Peyer's patch (tissue), 4 donors: ENCODE measurements around the gene CNTN5. TPM values are rescaled to one million over a fixed set of nuclear protein-coding genes. Genes with fewer than 3 reads are reported as not detected.

Experiments
- DNase-seq, 3 donors: peaks; one replicate each; pipeline ENCODE4 v3.0.0-alpha.2; 2017 to 2019
- H3K27ac ChIP-seq, 4 donors: fragments of 200-600 bp; sonication (generic); one replicate each; pipeline ENCODE4 v1.5.1; 2016 to 2019
- H3K27me3 ChIP-seq, 2 donors: fragments of 200-600 bp; sonication (generic); one replicate each; pipeline ENCODE4 v1.5.1; 2019
- H3K36me3 ChIP-seq, 3 donors: fragments of 200-600 bp; sonication (generic); one replicate each; pipeline ENCODE4 v1.5.1; 2016 to 2019
- H3K4me1 ChIP-seq, 4 donors: fragments of 200-600 bp; sonication (generic); one replicate each; pipeline ENCODE4 v1.5.1; 2016 to 2019
- H3K4me3 ChIP-seq, 4 donors: fragments of 200-600 bp; sonication (generic); 1 replicate in 3 of 4; 2 replicates in 1 of 4; pipeline ENCODE4 v1.5.1; 2016 to 2019; ENCODE audit warnings: mild to moderate bottlenecking in 1 of 4
- H3K9me3 ChIP-seq, 4 donors: fragments of 200-600 bp; sonication (generic); one replicate each; pipeline ENCODE4 v1.5.1; 2016 to 2019; ENCODE audit warnings: mild to moderate bottlenecking in 1 of 4
- POLR2A ChIP-seq, 2 donors: fragments of 450-650 bp; IDR thresholded peaks; one replicate each; pipeline ENCODE4 v1.5.1; 2017; ENCODE audit warnings: antibody characterized with exemption in 2 of 2, mild to moderate bottlenecking in 2 of 2, moderate library complexity in 2 of 2
- total RNA-seq, 4 donors: library from RNA; depleted of rRNA; stranded (reverse); fragments of >200 nt; gene quantifications; one replicate each; pipeline ENCODE4 v1.1.0, GENCODE V29; 2016
- TF ChIP-seq, protein P1 (sequence below), 6 experiments: fragments of 450-650 bp in 4 of 6; fragments of 200-600 bp in 2 of 6; sonication (generic) in 1 of 6; IDR thresholded peaks; one replicate each; pipeline ENCODE4 v1.5.1; 2017 to 2019; ENCODE audit warnings: antibody characterized with exemption in 6 of 6, mild to moderate bottlenecking in 3 of 6, moderate library complexity in 1 of 6

The CNTN5 gene
- total RNA-seq, 4 donors from 2014 or later = not detected

GRCh38 chr11:99238401-99238800 is 217.7 kb downstream of the CNTN5 start:
- no peak overlapping the region for H3K27ac ChIP-seq
- DNase-seq = no peak
- no peak overlapping the region for H3K4me3 ChIP-seq
- TF ChIP-seq POLR2A (IDR thresholded peaks at IDR 0.05) = no peak
- TF ChIP-seq, protein P1, sequence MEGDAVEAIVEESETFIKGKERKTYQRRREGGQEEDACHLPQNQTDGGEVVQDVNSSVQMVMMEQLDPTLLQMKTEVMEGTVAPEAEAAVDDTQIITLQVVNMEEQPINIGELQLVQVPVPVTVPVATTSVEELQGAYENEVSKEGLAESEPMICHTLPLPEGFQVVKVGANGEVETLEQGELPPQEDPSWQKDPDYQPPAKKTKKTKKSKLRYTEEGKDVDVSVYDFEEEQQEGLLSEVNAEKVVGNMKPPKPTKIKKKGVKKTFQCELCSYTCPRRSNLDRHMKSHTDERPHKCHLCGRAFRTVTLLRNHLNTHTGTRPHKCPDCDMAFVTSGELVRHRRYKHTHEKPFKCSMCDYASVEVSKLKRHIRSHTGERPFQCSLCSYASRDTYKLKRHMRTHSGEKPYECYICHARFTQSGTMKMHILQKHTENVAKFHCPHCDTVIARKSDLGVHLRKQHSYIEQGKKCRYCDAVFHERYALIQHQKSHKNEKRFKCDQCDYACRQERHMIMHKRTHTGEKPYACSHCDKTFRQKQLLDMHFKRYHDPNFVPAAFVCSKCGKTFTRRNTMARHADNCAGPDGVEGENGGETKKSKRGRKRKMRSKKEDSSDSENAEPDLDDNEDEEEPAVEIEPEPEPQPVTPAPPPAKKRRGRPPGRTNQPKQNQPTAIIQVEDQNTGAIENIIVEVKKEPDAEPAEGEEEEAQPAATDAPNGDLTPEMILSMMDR (IDR thresholded peaks at IDR 0.05) = no peak
- no peaks in the 10 kb centered on the region for H3K4me1 ChIP-seq
- no peaks in the 10 kb centered on the region for H3K9me3 ChIP-seq
- H3K27me3 ChIP-seq = no peaks in the 10 kb centered on the region
- no peaks in the 10 kb centered on the region for H3K36me3 ChIP-seq

DNA sequence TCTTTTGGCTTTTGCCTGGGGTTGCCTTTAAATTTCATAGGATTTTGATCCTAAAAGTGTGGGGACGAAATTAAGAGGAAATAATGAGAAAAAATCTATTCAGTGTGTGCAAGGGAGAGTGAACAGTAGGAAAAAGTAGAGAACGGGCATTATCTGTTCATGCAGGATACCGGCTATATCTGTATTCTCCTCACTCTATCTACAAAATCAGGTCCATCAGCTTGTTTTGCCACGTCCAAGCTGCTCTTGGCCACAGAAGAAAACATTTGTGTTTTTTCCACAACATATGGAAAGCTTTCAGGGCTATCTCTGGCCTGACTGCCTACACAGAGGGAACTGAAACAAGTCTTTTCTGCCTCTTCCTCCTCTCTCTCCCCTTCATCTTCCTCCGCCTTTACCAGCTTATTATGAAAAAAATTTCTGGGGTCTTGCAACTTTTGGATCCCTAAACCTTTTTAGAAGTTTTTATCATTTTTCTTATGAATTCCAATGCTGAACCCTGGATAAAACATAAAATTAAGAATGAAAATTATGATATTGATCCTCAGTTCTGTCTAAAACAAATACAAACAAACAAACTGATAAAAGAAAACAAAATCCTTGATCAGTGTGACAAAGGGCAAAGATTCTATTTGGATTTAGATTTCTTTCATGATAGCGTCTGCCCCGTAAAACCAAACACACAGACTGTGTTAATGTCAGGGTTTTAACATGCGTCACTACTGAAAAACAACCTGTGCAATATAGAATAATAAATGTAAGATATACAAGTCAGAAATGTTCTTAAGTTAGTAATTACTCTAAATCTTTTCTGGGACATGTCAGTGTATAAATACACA is 219.7 kb downstream of the CNTN5 start:
- TF ChIP-seq, protein P1 (IDR thresholded peaks at IDR 0.05) = no peak
- TF ChIP-seq POLR2A (IDR thresholded peaks at IDR 0.05) = no peak
- H3K36me3 ChIP-seq = no peaks in the 10 kb centered on the region

GRCh38 chr11:99241066-99241465 is 220.3 kb downstream of the CNTN5 start:
- Histone ChIP-seq H3K9me3 (no peaks in the 10 kb centered on the region), H3K27ac (no peak overlapping the region), H3K27me3 (no peaks in the 10 kb centered on the region), H3K4me3 (no peak overlapping the region), H3K36me3 (no peaks in the 10 kb centered on the region), H3K4me1 (no peaks in the 10 kb centered on the region)
- no peak for DNase-seq
- TF ChIP-seq, protein P1 (IDR thresholded peaks at IDR 0.05) = no peak
- TF ChIP-seq POLR2A (IDR thresholded peaks at IDR 0.05) = no peak

More for the DNA sequence above, 219.7 kb downstream of the CNTN5 start:
- no peaks in the 10 kb centered on the region for H3K9me3 ChIP-seq
- DNase-seq = no peak
- H3K27ac ChIP-seq = no peak overlapping the region
- no peak overlapping the region for H3K4me3 ChIP-seq
- no peaks in the 10 kb centered on the region for H3K4me1 ChIP-seq
- no peaks in the 10 kb centered on the region for H3K27me3 ChIP-seq

GRCh38 chr11:99244613-99245012 is 223.9 kb downstream of the CNTN5 start:
- no peak for DNase-seq
- H3K27me3 ChIP-seq = no peaks in the 10 kb centered on the region
- H3K4me3 ChIP-seq = no peak overlapping the region
- H3K27ac ChIP-seq = no peak overlapping the region
- H3K4me1 ChIP-seq = no peaks in the 10 kb centered on the region
- no peaks in the 10 kb centered on the region for H3K9me3 ChIP-seq
- H3K36me3 ChIP-seq = no peaks in the 10 kb centered on the region
- TF ChIP-seq, protein P1 (IDR thresholded peaks at IDR 0.05) = no peak
- TF ChIP-seq POLR2A (IDR thresholded peaks at IDR 0.05) = no peak

GRCh38 chr11:99246199-99246598 is 225.4 kb downstream of the CNTN5 start:
- Histone ChIP-seq H3K4me1 (no peaks in the 10 kb centered on the region), H3K4me3 (no peak overlapping the region), H3K27me3 (no peaks in the 10 kb centered on the region), H3K27ac (no peak overlapping the region), H3K36me3 (no peaks in the 10 kb centered on the region), H3K9me3 (no peaks in the 10 kb centered on the region)
- no peak for DNase-seq
- TF ChIP-seq POLR2A (IDR thresholded peaks at IDR 0.05) = no peak
- TF ChIP-seq, protein P1 (IDR thresholded peaks at IDR 0.05) = no peak
